ENCODE data around the gene TREX2. TPM values are rescaled to one million over a fixed set of nuclear protein-coding genes. Genes with fewer than 3 reads are reported as not detected.

TREX2 gene
- total and polyA plus RNA-seq, 2 of the 4 experiments (the other 2 are of a cell fraction) = 0.36 to 0.84 TPM

DNA sequence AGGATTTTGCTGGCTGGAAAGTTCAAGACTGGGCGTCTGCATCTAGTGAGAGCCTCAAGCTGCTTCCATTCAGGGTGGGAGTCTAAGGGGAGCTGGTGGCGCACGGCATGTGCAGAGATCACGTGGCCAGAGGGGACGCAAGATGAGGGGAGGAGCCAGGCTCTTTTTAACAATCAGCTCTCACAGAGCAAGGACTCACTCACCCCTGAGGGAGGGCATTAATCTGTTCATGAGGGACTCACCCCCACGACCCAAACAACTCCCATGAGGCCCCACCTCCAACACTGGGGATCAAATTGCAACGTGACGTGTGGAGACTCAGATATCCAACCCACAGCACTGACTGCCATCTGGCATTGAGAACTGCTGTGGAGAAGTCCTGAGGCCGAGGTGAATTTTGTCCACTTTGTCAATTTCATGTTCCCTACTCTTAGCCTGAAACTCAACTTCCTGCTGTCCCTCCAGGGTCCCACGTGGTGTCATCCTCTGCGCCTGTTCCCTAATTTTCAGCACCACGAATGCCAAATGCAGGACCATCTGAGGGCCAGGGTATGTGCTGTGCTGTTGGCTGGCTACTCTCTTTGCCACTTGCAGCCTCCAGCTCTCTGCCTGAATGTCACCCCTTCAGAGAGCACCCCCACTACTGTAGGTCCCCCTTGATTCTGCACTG, 28.9 kb downstream of the TREX2 start:
- BruUV-seq (replicated peaks) = no TSS peak
- dilution Hi-C loops (cut with HindIII; ENCODE audit: low sequenced_read_pairs, unreplicated experiment) = no loop called here
- Histone ChIP-seq H2BK15ac (ENCODE audit: low read depth, low read length) (no peak overlapping the region), H4K91ac (ENCODE audit: insufficient read depth, low read depth, low read length) (no peak overlapping the region), H2BK20ac (ENCODE audit: low read depth, low read length) (no peak overlapping the region), H3K9me3 (ENCODE audit: control insufficient read depth, insufficient read depth, low read length) (peaks cover 4% of the 10 kb centered on the region; the same call in 1 of the 2 replicates), H3K23ac (ENCODE audit: low read depth, low read length) (no peak overlapping the region), H3K36me3 (ENCODE audit: control insufficient read depth, insufficient read depth, low read length) (no peaks in the 10 kb centered on the region), H3K27me3 (ENCODE audit: control insufficient read depth, insufficient read depth, low read length) (peaks cover 12% of the 10 kb centered on the region), H3K9me1 (ENCODE audit: insufficient read depth, low read length) (no peaks in the 10 kb centered on the region), H3K56ac (ENCODE audit: extremely low read depth, insufficient read depth, low read length) (no peak overlapping the region), H3K4me3 (ENCODE audit: insufficient read depth, low read depth, low read length) (no peak overlapping the region), H4K8ac (ENCODE audit: low read depth in 2 of 2, low read length in 2 of 2) (no peak overlapping the region), H3K27ac (ENCODE audit: insufficient read depth, low read length) (no peak overlapping the region), H3K4ac (ENCODE audit: low read depth, low read length) (no peak overlapping the region), H4K5ac (ENCODE audit: low read depth, low read length) (no peak overlapping the region), H2BK120ac (ENCODE audit: low read depth, low read length) (no peak overlapping the region), H2AFZ (replicated peaks; ENCODE audit: low read length, poor library complexity) (no peak overlapping the region), H2BK5ac (ENCODE audit: low read depth, low read length, poor library complexity, severe bottlenecking) (no peak overlapping the region), H2AK9ac (replicated peaks; ENCODE audit: low read depth, low read length, poor library complexity) (no peak overlapping the region), H3K14ac (replicated peaks; ENCODE audit: low read depth, low read length) (no peak overlapping the region), H3K9ac (ENCODE audit: low read depth, low read length) (no peak overlapping the region), H3K79me1 (ENCODE audit: low read depth in 1 of 2, low read length in 2 of 2) (no peaks in the 10 kb centered on the region), H3K18ac (ENCODE audit: low read depth, low read length) (no peak overlapping the region), H4K20me1 (ENCODE audit: insufficient read depth, low read length) (no peaks in the 10 kb centered on the region), H3K4me1 (ENCODE audit: control insufficient read depth, insufficient read depth, low read length) (no peaks in the 10 kb centered on the region), H2AK5ac (ENCODE audit: low read depth, low read length) (no peak overlapping the region), H3K4me2 (ENCODE audit: low read depth, low read length) (no peak overlapping the region)
- TF ChIP-seq, protein P1, sequence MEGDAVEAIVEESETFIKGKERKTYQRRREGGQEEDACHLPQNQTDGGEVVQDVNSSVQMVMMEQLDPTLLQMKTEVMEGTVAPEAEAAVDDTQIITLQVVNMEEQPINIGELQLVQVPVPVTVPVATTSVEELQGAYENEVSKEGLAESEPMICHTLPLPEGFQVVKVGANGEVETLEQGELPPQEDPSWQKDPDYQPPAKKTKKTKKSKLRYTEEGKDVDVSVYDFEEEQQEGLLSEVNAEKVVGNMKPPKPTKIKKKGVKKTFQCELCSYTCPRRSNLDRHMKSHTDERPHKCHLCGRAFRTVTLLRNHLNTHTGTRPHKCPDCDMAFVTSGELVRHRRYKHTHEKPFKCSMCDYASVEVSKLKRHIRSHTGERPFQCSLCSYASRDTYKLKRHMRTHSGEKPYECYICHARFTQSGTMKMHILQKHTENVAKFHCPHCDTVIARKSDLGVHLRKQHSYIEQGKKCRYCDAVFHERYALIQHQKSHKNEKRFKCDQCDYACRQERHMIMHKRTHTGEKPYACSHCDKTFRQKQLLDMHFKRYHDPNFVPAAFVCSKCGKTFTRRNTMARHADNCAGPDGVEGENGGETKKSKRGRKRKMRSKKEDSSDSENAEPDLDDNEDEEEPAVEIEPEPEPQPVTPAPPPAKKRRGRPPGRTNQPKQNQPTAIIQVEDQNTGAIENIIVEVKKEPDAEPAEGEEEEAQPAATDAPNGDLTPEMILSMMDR (conservative IDR thresholded peaks at IDR 0.05; ENCODE audit: low read depth, low read length) = no peak
- TF ChIP-seq SMC3 (IDR thresholded peaks at IDR 0.05; ENCODE audit: low read depth, low read length) (no peak), RFX5 (IDR thresholded peaks at IDR 0.05; ENCODE audit: low read depth, low read length) (no peak)
- DNase-seq (no peak), ATAC-seq (ENCODE audit: low read depth) (no peak)
- POLR2A ChIA-PET (ENCODE audit: unreplicated experiment) = interaction anchor here (0.6 kb wide), 1 partner anchor 406 kb away, joined by 3 read pairs; no protein-coding TSS in a partner anchor
- WGBS, 2 experiments (ENCODE audit: extremely low coverage in 2 of 2, insufficient read length in 1 of 2) = no CpG with 5 or more reads among the region's 12 CpGs
- CTCF ChIA-PET = no interaction called here
- in situ Hi-C loops (cut with MboI; ENCODE audit: low sequenced_read_pairs) = loop anchor here (25.0 kb wide), 1 partner anchor 230 kb away; the partner anchor contains the start of gene MAGEA1
- intact Hi-C loops (cut with micrococcal nuclease) = no loop called here

Data from IMR-90 (cell line).